Sigmoid colon (tissue), 4 donors: ENCODE results near the gene DIAPH1.

Experiments used
- CTCF ChIP-seq, 4 experiments: fragments of 450-650 bp in 3 of 4; fragments of 200-600 bp in 1 of 4; IDR thresholded peaks; one replicate each; pipeline ENCODE4 v1.5.1; 2016 to 2019; ENCODE audit warnings: antibody characterized with exemption in 4 of 4, mild to moderate bottlenecking in 3 of 4, moderate library complexity in 2 of 4
- POLR2A ChIP-seq, 2 donors: fragments of 450-650 bp; IDR thresholded peaks; one replicate each; pipeline ENCODE4 v1.6.1; 2016; ENCODE audit warnings: antibody characterized with exemption in 2 of 2, mild to moderate bottlenecking in 2 of 2, moderate library complexity in 2 of 2
- POLR2AphosphoS5 ChIP-seq, 4 donors: sonication (generic); formaldehyde crosslinking; IDR thresholded peaks; one replicate each; pipeline ENCODE4 v1.6.1; 2017; ENCODE audit warnings: antibody characterized with exemption in 4 of 4

DNA sequence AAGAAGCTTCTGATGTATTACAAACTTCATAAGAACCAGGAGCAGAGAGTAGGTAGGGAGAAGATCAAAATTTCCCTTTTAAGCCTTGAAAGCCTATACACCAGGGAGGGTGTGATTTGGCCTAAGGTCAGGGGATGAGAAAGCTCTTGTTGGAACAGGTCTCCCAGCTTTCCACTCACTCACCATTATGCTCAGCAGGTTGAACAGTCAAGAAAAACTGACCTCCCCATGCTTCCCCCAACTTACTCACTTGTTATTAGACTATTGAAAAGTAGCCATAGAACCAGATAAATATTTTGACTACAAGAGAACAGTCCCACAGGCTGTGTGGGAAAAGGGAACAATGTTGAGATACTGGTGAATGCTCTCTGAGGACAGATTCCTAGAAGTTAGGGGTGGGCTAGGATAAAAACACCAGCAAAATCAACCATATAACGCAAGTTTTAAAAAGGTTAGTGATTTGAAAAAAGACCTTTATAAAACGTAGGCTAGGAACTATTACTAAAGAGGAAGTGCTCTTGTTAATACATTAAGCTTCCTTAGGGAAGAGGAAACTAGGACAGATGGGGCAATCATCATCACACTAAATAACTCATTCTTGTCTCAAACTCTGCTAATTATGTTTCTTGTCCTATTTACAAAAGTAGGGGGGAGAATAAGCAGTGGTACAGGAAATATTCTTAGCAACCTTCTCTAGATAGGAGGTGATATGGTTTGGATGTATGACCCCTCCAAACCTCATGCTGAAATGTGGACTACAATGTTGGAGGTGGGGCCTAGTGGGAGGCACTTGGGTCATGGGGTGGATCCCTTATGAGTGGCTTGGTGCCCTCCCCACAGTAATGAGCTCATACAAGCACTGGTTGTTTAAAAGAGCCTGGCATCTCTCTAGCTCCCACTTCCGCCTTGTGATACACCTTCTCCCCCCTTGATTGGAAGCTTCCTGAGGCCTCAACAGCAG is 98.9 kb downstream of the DIAPH1 start:
- TF ChIP-seq CTCF (IDR thresholded peaks at IDR 0.05): no peak
- TF ChIP-seq POLR2A (IDR thresholded peaks at IDR 0.05): no peak
- TF ChIP-seq POLR2AphosphoS5 (IDR thresholded peaks at IDR 0.05): no peak
